ENCODE results near the gene MOGAT3.

The MOGAT3 gene

GRCh38 chr7:101160910-101161309 is 39.9 kb downstream of the MOGAT3 start:
- DNase-seq (ENCODE audit: low spot score), result no peak

GRCh38 chr7:101159696-101160674 is 40.9 kb downstream of the MOGAT3 start:
- DNase-seq (ENCODE audit: low spot score), result no peak

- DNase-seq (ENCODE audit: low spot score), result no peak
Observed at GRCh38 chr7:101156866-101157589, 43.8 kb downstream of the MOGAT3 start.

GRCh38 chr7:101156277-101156676 is 44.6 kb downstream of the MOGAT3 start:
- DNase-seq (ENCODE audit: low spot score), result no peak

- DNase-seq (ENCODE audit: low spot score), result no peak
Observed at GRCh38 chr7:101155303-101155702, 45.5 kb downstream of the MOGAT3 start.

- no peak for DNase-seq (ENCODE audit: low spot score)
Observed at GRCh38 chr7:101154693-101155102, 46.1 kb downstream of the MOGAT3 start.

GRCh38 chr7:101153969-101154692 is 46.7 kb downstream of the MOGAT3 start, which contains the start of gene AP1S1:
AP1S1 (plus strand) TSS chr7:101154476; CDS start chr7:101154515, 39 bp downstream.
- DNase-seq (ENCODE audit: low spot score), result peak; percentile 99

GRCh38 chr7:101151908-101152651 is 48.8 kb downstream of the MOGAT3 start:
- DNase-seq (ENCODE audit: low spot score), result no peak
